CD1c-positive myeloid dendritic cell (primary cell): ENCODE results near the gene KLHL41.
A peak's percentile ranks its signal among the peaks of the same experiment; 100 is the strongest.
"Not testable (repeated sequence)": the region's sequence is repeated elsewhere in the genome, so short reads cannot be mapped to it uniquely, and the experiment has no call there.

Experiments used
- DNase-seq: peaks from one replicate; pipeline ENCODE4 v3.0.0-alpha.2; 2016; ENCODE audit errors: extremely low spot score

KLHL41 gene

GRCh38 chr2:169509955-169510354 lies 453 bp downstream of the KLHL41 start:
- no peak for DNase-seq

DNA sequence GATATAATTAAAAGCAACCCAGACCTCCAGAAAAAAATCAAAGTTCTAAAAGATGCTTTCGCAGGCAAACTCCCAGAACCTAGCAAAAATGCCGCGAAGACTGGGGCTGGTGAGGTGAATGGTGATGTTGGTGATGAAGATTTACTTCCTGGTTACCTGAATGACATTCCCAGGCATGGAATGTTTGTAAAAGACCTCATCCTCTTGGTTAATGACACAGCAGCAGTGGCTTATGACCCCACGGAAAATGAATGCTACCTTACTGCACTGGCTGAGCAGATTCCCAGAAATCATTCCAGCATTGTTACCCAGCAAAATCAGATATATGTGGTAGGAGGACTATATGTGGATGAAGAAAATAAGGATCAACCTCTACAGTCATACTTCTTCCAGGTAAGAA lies 994 bp downstream of the KLHL41 start:
- no peak for DNase-seq

GRCh38 chr2:169511818-169512217 lies 2.3 kb downstream of the KLHL41 start:
- no peak for DNase-seq

GRCh38 chr2:169512525-169512924 lies 3.0 kb downstream of the KLHL41 start:
- no peak for DNase-seq

GRCh38 chr2:169513094-169513493 lies 3.6 kb downstream of the KLHL41 start:
- DNase-seq, result no peak

DNA sequence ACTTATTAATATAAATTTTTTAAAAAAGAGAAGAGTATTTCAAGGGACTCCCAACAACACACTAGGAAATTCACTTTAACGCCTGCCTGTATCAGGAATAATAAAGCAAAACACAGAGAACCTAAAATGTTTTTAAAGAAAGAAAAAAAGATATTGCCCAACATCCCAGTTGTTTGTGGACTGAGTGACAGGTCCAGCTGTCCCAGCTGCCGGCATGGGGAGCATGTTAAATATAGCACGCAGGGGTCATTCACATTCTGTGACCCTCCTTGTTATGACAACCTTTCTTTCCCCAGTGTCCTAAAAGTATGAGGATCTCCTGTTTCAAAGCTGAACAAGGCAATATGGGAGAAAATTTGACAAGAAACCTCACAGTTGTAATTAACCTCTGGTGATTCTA lies 4.4 kb downstream of the KLHL41 start:
- no peak for DNase-seq

GRCh38 chr2:169514758-169515157 lies 5.3 kb downstream of the KLHL41 start:
- DNase-seq, result not testable (repeated sequence)

DNA sequence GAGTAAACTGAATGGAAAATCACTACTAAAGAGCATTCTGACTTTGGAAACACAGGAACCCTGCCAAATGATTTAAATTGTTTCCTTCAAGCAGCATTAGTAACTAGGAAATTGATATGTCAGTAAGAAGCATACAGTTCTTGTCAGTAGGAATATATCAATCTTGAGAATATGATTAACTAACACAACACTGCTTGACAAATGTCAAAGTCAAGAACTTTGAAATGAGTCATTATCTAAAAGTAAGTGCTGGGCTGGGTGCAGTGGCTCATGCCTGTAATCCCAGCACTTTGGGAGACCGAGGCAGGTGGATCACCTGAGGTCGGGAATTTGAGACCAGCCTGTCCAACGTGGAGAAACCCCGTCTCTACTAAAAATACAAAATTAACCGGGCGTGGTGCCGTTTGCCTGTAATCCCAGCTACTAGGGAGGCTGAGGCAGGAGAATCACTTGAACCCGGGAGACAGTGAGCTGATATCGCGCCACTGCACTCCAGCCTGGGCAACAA lies 7.0 kb downstream of the KLHL41 start:
- DNase-seq, result not testable (repeated sequence)

- no peak for DNase-seq
Measured at GRCh38 chr2:169520896-169521295, 11.4 kb downstream of the KLHL41 start.

GRCh38 chr2:169523681-169524080 lies 14.2 kb downstream of the KLHL41 start:
- DNase-seq, result no peak

DNA sequence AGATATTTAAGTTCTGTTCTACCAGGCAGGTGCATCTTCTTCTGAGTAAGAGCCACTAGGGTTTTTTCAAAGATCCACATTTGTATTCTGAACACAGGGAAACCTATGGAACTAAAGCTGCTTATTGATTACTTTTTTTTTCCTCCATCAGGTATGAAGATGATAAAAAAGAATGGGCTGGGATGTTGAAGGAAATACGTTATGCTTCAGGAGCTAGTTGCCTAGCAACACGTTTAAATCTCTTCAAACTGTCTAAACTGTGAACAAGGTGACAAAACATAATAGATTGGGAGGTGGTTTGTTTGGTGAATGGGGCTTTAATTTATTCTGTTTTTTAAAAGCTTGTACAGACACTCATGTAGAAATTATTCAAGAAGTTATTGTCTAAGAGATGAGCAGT lies 15.9 kb downstream of the KLHL41 start:
- no peak for DNase-seq

GRCh38 chr2:169526451-169526850 lies 16.9 kb downstream of the KLHL41 start:
- no peak for DNase-seq

GRCh38 chr2:169528271-169528701 lies 18.8 kb downstream of the KLHL41 start:
- DNase-seq, result peak; percentile 73

GRCh38 chr2:169539460-169539859 lies 30.0 kb downstream of the KLHL41 start:
- DNase-seq, result not testable (repeated sequence)

- no peak for DNase-seq
Measured at GRCh38 chr2:169540146-169540545, 30.6 kb downstream of the KLHL41 start.

DNA sequence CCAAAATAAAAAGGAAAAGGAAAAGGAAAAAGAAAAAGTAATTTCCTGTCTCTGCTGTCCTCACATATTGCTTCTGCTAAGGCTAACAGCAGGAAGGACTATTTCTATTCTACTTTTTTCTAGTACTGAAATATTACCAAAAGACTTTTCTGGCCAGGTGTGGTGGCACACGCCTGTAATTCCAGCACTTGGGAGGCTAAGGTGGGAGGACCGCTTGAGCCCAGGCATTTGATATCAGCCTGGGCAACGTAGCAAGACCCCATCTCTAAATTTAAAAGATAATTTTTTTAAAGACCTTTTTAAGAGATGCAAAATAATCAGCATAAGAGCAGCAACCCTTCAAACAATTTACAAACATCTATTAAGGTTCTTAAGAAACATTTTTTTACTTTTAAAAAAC lies 32.9 kb downstream of the KLHL41 start:
- DNase-seq, result no peak

DNA sequence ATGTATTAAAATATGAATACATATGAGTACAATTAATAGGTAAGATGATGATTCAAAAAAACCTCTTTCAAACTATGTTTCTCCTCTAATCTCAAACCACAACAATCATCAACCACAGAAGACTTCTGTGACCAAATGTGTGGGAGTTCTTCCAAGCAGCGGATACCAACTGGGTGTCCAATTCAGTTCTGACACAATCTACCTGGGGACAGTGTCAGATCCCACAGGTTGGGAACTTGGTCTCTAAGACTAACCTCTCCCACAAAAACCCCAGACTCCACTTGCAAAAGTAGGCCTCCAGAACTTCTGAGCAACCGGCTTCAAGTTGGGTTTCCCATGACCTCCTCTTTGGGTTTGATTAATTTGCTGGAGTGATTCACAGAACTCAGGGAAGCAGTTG lies 37.3 kb downstream of the KLHL41 start:
- no peak for DNase-seq

DNA sequence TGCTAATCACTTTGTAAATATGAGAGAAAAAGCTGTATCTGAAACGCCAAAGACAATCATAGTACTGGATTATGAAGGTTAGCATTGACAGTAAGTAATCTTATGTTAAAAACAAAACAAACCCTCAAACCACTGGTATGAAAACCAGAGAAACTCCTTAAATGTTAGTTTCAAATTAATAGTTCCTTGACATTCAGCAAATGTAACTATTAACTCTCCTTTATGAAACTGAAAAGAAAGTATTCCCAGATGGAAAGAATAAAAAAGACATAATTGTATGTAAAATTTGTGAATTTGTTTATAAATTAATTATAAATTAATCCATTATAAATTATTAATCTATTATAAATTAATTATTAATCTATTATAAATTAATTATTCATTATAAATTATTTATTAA lies 51.9 kb downstream of the KLHL41 start:
- no peak for DNase-seq

- not testable (repeated sequence) for DNase-seq
Measured at GRCh38 chr2:169562084-169562483, 52.6 kb downstream of the KLHL41 start.

GRCh38 chr2:169562519-169562918 lies 53.0 kb downstream of the KLHL41 start:
- no peak for DNase-seq

GRCh38 chr2:169565686-169566085 lies 56.2 kb downstream of the KLHL41 start:
- DNase-seq, result no peak

GRCh38 chr2:169569948-169570347 lies 60.4 kb downstream of the KLHL41 start:
- DNase-seq, result no peak

DNA sequence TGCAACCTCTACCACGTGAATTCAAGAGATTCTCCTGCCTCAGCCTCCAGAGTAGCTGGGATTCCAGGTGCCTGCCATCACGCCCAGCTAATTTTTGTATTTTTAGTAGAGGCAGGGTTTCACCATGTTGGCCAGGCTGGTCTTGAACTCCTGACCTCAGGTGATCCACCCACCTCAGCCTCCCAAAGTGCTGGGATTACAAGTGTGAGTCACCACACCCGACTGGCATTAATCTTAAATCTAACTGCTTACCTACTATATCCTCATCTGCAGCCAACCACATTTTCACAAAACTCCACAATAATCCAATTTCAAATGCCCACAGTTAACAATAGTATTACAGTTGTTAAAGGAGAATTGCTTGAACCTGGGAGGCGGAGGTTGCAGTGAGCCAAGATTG lies 61.2 kb downstream of the KLHL41 start:
- not testable (repeated sequence) for DNase-seq

GRCh38 chr2:169571571-169571970 lies 62.1 kb downstream of the KLHL41 start:
- no peak for DNase-seq
